Left colon (tissue), 2 donors: ENCODE data around the gene GJB2. TPM values are rescaled to one million over a fixed set of nuclear protein-coding genes. Genes with fewer than 3 reads are reported as not detected.
"Not testable (repeated sequence)": the region's sequence is repeated elsewhere in the genome, so short reads cannot be mapped to it uniquely, and the experiment has no call there.

Source experiments
- ATAC-seq: fragments of 200-7000 bp; cut with Tn5 transposase; one replicate; pipeline ENCODE4 v1.9.1; 2020; ENCODE audit warnings: mild to moderate bottlenecking, moderate library complexity
- DNase-seq, 2 donors: peaks; one replicate each; pipeline ENCODE4 v3.0.0-alpha.2; 2020
- intact Hi-C, 2 donors: fragments of 100-400 bp; cut with DNase I in 1 of 2; cut with micrococcal nuclease in 1 of 2; formaldehyde crosslinking; loops; one replicate each; pipeline versions ENCODE4 v1.11.2 to v1.14.0; 2022; cut with DNase I, micrococcal nuclease
- total RNA-seq, 2 donors: library from RNA; stranded (reverse); fragmentation: NEBNext Ultra II Directional; extraction: Animal tissue kit (Norgen Biotek cat#: 25700); gene quantifications; one replicate each; pipeline ENCODE4 v1.2.1, GENCODE V29; 2021
- donor health status: DM: no; HTN: no; CAD: no.
- donor health status: DM: yes; HTN: yes; CAD: no.

The GJB2 gene
- total RNA-seq, 2 donors from 2014 or later: 39.0 to 45.0 TPM

DNA sequence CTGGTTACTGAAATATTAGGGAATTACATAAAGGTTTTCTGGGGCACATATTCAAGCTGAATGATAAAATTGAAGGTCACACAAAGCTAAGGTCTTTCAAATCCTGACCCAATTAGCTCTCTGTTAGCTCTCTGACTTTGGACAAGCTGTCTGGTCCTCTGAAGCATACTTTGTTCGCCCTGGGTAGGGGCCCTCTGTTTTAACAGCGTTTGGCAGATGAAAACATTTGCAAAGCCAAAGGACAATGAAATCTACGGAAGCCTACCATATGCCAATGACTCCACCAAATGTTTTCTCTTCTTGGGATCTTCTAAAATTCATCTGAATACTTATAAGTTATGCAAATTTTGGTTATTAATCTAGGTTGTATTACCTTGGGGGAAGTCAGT is 17.3 kb downstream of the GJB2 start:
- intact Hi-C loops: no loop called here
- ATAC-seq: no peak
- DNase-seq: no peak

DNA sequence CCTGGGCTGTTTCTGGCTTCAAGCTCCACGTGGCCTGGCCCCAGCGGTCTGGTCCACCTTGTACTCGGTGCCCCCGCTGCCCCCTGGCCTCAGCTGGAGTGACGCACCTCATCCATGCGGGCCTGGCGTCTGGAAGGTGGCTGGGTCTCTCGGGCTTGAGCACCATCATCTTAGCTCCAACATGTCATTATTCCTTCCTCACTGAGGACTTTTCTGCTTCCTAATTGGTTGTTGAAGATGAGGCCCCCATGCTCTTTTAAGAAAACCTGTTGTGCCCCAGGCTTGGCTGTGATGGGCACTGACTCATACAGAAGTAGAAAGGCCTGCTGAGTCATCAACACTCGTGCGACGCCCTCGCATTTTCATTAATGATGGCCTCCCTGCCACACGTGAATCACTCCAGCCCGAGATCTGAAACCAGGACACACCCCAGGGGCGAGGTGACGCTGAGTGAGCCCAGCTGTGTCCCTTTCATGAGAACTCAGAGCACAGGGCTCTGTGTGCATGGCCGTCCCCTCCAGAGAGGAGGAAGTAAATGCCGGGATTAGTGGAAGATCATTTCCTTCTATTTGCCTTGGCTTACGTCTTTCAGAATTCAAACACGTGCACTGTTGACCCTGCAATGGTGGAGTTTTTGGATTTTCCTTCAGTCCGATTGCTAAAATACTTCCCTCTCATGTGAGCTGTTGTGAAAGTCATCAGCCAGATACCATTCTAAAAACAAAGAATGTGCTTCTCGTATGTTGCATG is 17.9 kb downstream of the GJB2 start:
- peak; percentile 91 for ATAC-seq
- intact Hi-C loops: no loop called here
- DNase-seq: peak; percentile 60 to 90

DNA sequence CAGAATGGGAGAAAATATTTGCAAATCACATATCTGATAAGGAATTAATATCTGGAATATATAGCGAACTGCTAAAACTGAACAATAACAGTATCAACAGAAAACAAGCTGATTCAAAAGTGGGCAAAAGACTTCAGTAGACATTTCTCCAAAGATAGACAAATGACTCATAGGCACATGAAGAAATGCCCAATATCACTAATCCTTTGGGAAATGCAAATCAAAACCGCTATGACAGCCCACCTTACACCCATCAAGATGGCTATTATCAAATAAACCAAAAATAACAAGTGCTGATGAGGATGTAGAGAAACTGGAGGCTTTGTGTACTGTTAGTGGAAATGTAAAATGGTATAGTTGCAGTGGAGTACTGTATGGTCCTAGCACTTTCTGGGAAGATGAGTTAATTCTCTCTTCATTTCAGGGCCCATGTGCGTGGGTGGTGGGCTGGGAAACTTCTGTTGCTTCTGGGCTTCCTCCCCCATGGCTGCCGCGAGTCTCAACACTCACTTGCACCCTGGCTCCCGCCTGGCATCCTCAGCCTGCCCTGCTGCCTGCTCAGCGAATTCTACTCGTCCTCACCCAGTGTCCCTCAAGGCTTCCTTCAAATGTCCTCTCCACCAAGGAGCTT is 19.5 kb downstream of the GJB2 start:
- ATAC-seq: no peak
- intact Hi-C loops: no loop called here
- no peak for DNase-seq

DNA sequence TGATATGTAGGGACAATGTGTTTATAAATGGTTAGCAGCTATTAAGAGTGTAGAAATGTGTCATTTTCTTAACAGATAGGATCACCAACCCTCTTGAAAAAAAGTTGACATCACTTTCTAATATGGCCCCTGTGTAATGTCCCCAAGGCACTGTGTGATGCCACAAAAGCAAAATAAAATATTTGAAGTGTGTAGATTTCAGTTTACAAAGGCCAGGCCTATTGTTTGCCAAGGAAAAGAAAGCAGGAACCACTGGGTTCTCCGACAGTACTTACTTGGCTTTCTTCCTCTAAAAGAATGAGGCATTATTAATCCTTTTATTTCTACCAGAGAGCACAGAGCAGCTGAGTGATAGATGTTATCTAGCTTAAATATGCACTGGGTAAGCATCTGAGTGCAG is 21.4 kb downstream of the GJB2 start:
- ATAC-seq (no peak), DNase-seq (no peak)

DNA sequence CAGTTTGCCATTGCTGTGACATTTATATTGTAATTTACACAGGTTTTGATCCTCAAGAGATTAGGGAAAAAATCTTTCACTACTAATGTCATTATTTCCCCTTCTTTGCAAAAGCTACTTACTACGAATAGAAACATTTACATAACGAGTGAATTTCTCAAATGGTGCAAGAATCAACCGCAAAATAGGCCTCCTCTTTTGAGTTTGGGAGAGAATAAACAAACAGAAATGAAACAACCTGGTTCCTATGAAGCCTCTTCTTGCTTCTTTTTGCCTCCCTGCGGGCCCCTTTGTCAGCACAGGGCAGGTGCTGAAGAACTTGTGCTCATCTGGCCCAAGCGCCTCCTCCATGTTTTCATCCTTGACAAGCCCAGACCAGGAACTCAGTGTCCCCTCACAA is 21.8 kb downstream of the GJB2 start:
- intact Hi-C loops: no loop called here
- DNase-seq (no peak), ATAC-seq (no peak)

More for the DNA sequence above, 21.4 kb downstream of the GJB2 start:
- intact Hi-C loops: no loop called here

DNA sequence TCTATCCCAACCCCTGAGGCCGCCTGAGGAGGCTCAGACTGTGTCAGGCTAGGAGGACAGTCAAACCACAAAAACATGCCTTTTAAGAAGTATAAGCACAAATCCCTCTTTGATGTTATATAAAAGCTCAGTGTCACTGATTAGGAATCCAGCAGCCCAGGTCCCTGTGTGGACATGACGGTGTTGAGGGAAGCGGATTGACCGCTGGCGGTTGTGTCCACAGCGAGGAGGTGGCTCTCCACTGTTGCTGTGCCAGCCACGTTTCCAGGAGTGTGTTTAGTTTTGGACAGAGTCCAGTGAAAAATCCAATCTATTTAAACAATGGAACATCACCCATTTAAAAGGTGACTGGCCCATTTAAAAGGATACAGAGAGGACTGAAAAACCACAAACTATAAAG is 24.3 kb downstream of the GJB2 start:
- DNase-seq: no peak
- intact Hi-C loops: loop anchor here in 1 of 2 donors (10.0 kb wide), 1 partner anchor 74 kb away; no protein-coding TSS in a partner anchor
- no peak for ATAC-seq

DNA sequence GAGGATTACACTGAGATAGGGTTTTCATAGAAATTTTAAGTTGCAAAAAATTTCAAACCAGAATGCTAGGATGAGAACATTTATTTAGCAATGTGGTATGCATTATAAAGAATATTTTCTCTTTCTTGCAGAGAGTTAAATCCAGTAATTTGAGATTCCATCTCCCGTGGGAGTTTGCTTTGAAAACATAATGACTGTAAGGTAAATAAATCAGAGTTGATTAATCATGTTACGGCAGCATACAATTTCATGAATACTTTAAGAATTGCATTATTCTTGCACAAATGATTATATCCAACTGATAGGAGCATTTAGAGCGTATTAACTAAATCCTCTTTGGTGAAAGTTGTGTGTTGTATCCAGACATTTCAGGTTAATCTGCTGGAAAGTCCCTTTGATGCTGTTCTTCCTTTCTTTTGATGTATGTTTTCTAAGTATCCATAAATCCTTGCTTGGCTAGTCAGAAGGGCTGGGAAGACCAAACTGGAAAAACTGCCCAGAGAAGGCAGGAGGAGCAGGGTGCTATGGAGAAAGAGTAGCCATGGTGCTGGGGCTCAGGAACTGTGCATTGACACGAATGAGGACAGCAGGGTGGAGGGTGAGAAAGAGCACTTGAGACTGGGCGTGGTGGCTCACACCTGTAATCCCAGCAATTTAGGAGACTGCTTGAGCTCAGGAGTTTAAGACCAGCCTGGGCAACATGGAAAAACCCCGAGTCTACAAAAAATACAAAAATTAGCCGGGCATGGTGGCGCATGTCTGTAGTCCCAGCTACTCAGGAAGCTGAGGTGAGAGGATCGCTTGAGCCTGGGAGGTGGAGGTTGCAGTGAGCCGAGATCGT is 27.1 kb downstream of the GJB2 start:
- intact Hi-C loops: loop anchor here in 1 of 2 donors (10.0 kb wide), 1 partner anchor 71 kb away; no protein-coding TSS in a partner anchor
- no peak for ATAC-seq
- DNase-seq: no peak

DNA sequence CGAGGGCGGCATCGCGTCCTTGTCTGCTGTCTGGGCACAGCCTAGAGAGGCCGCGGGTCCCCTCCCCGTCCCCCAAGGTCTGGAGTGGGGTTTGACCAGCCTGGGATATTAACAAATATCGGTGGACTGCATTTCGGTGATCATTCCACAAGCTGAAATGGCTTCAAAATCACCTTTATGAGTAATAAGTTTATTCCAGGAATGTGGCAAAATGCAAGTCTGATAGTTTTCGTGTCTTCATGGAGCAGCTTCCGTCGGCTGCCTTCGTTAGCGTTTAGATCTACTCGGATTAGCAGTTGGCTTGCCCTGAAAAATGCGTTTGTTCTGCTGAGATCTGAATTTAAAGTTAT is 30.8 kb downstream of the GJB2 start:
- no peak for ATAC-seq
- DNase-seq: no peak
- intact Hi-C loops: loop anchor here in 1 of 2 donors (10.0 kb wide), 1 partner anchor 67 kb away; no protein-coding TSS in a partner anchor

DNA sequence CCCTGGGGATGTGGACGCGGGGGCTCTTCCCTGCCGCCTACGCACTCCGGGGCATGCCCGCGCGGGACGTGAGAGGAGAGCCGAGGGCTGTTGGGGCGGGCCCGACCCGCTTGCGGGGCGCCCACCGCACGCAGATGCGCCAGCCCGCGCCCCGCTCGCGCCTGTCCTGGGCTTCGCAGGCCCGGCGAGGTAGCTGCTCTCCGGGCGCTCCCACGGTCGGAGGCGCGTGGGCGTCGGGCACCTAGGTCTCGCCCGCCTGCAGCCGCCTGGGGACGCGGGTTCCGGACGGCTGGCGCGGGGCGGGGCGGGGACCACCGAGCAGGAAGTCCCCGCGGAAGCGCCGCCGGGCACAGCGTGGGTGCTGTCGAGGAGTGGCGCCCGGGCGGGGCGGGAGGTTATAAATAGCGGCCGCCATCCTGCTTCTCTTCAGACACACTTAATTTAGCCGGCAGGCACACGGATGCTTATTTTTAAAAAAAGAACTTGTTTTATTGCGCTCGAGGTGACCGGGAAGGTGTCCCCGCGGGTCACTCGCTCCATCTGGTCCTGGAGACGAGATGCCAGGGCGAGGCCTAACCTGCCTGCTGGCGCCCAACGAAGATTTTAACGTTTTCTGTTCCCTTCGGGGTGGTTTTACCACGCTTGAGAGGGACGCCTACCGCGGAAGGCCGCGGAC is 31.3 kb downstream of the GJB2 start:
- intact Hi-C loops: loop anchor here in 1 of 2 donors (10.0 kb wide), 1 partner anchor 67 kb away; no protein-coding TSS in a partner anchor
- ATAC-seq (peak; percentile 40), DNase-seq (peak in 1 of 2 donors; percentile 54)

DNA sequence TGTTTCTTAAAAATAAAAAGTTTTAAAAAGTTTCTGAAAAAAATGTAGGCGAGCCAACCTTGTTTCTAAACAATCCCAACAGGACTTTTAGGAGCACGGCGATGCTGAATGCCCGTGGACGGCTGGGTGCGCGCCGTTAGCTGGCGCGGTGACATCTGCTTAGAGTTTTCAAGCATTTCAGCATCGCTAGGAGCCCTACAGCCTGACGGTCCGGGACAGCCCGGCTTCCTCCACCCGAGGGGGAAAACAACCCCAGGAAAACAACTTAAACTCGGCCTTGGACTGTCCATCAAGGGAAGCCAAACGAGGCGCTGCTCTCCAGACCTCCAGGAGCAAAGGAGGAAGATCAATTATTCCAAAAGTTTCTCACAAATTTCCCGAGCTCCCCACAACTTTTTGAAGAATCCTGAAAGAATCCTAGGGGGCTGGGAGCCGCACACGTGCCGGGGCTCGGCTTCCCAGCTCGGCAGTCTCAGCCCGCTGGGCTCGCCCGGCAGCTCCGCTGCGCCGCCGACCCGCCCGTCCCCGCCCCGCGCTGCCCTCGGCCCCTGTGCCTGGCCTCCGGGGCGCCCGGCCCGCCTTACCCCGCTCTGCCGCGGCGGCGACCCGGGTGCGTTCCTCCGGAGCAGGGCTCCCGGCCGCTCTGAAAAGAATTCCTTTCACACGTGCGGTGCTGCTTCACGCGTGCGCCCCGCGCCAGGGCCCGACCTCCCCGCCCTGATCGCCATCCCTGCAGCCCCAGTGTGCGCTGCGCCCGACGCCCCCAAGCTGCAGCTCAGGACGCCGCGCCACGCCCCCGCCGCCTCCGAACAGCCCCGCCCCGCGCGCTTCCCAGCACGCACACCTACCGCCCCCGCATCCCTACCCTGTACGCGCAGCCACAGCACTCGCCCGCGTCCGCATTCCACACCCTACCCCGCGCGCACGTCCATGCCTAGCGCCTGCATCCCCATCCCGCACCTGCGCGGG is 32.1 kb downstream of the GJB2 start, which contains the start of gene GJA3:
TSS of gene GJA3 (minus strand) at position 747 of the 969 bp plus-strand sequence. CDS start 17,764 bp downstream, outside the sequence.
- peak in 1 of 2 donors; percentile 56 for DNase-seq
- intact Hi-C loops: loop anchor here in 1 of 2 donors (10.0 kb wide), 1 partner anchor 66 kb away; no protein-coding TSS in a partner anchor
- ATAC-seq: peak; percentile 45

DNA sequence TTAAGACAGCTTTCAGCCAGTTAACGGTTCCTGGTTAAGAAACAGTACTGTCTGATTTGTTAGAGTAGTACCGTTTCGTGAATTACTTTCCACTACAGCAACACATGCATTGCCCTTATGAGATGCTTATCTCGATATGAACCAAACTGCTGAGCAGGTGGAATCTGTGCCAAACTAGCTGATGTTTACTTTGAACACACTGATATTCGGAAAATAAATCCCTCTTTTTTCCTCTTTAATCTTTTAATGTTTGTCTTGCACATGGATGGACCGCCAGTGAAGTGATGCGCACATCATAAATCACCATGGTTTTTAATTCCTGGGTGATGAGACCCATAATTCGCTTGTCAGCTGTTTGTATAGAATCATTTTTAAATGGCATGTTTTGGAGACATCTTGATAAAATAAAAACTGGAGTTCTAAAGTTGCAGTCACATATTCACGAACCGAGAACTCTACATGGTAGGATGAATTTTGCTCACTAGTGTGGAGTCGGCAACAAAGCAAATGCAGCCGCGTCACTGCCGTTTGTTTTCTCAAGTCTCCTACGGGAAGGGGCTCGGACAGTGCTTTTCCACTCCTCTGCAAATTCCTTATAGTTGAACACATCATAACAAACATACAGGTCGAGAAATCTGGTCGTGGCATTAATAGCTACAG is 33.0 kb downstream of the GJB2 start:
- intact Hi-C loops: loop anchor here in 1 of 2 donors (10.0 kb wide), 1 partner anchor 65 kb away; no protein-coding TSS in a partner anchor
- DNase-seq: no peak
- no peak for ATAC-seq

DNA sequence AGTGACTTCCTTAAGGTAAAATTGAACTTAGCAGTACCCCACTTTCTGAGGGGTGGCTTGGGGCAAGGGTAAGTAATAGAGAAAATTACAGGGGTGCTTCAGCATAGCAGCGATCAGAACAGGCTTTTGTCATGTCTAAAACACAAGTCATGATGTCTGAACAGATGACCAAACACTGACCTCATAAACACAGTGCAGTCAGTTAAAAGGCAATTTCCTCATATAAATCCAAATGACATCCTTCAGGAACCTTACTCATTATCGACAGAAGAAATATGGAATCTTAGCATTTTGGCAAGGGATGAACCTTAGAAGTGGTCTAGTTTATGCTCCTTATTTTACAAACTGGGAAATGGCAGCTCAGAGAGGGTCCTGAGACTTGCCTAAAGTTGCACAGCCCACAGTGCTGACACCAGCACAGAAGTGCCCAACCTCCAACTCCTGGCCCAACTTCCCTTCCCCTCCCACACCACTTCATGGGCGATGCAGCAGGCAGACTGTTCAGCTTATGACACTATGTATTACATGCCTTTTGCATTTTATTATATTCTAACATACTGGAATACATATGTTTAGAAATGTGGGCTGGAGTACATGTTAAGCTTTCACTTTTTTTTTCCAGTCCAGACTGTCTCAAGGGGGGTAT is 35.5 kb downstream of the GJB2 start:
- no peak for ATAC-seq
- intact Hi-C loops: no loop called here
- DNase-seq: no peak

DNA sequence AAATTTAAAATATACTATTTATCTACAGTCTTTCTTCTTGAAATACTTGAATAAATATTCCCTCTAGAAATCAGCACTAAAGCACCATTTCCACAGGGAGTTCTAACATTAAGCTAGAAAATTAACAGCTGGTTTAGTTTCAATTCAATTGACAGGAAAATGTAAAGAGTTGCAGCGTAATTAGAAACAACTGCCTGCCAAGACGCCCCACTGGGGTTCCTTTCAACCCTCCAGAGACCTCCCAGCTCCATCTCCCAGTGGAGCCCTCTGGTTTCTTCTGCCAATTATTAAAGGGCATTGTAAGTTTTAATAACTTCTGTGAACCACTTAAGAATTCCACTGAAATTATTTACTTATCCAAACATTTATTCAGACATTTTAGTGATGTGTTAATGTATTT is 36.0 kb downstream of the GJB2 start:
- no peak for DNase-seq
- intact Hi-C loops: no loop called here
- no peak for ATAC-seq

DNA sequence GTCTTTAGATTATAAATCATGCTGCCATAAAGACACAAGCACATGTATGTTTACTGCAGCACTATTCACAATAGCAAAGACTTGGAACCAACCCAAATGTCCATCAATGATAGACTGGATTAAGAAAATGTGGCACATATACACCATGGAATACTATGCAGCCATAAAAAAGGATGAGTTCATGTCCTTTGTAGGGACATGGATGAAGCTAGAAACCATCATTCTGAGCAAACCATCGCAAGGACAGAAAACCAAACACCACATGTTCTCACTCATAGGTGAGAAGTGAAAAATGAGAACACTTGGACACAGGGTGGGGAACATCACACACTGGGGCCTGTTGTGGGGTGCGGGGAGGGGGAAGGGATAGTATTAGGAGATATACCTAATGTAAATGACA is 39.4 kb downstream of the GJB2 start:
- intact Hi-C loops, ATAC-seq, DNase-seq: not testable (repeated sequence)

DNA sequence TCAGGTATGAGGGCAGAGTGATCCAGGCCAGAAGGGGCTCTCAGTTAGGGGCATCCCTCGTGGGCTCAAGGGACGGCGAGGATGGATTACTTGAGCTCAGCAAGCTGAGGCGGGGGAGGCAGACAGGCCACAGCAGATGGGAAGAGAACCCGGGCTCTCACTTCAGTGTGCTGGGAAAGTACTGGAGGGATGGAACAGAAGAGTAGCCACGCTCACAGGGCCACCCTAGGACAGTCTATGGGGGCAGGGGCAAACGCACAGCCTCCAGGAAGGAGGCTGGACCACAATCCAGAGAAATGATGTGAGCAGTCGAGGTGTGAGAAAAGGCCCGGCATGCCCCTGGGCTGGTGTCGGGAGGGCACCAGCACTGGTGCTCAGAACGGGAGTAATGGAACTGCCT is 41.1 kb downstream of the GJB2 start:
- ATAC-seq: no peak
- intact Hi-C loops: no loop called here
- DNase-seq: no peak

DNA sequence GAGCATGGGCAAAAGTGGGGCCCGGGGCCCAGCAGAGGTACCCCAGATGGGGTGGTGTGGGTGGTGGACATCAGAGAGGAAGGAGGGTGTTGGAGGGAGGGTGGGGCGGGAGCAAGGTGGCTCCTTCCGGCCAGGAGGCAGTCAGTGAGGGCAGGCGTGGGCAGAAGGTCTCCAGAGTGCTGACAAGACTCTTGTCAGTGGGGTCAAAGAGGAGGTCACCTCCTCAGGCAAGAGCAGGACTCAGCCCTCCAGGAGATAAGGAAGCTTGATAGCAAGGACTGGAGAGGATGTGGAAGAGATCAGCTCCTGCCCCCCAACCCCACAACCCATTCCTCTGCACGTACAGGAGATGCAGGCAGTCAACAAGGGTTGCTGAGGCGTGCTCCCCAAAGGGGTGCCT is 41.7 kb downstream of the GJB2 start:
- intact Hi-C loops: no loop called here
- DNase-seq (no peak), ATAC-seq (no peak)

DNA sequence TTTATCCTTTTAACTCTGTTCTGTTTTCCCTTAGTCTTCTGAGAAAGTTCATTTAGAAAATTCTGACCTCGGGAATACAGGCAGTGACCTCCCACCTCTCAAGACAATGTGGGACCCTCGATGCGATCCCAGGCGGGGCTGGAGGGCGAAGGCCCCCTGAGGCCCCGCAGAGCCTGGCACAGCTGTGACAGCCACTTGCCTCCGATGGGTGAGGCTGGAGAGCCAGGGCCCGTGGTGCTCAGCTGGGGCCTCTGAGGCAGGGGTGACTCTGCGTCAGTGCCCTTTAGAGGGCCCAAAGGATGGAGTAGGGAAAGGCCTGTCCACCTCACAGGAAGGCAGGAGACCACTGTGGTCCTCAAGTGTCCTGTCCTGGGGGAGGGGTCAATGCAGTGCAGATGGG is 42.2 kb downstream of the GJB2 start:
- ATAC-seq (no peak), DNase-seq (no peak)
- intact Hi-C loops: no loop called here
